ENCODE results near the gene MBLAC2.

Gene MBLAC2

DNA sequence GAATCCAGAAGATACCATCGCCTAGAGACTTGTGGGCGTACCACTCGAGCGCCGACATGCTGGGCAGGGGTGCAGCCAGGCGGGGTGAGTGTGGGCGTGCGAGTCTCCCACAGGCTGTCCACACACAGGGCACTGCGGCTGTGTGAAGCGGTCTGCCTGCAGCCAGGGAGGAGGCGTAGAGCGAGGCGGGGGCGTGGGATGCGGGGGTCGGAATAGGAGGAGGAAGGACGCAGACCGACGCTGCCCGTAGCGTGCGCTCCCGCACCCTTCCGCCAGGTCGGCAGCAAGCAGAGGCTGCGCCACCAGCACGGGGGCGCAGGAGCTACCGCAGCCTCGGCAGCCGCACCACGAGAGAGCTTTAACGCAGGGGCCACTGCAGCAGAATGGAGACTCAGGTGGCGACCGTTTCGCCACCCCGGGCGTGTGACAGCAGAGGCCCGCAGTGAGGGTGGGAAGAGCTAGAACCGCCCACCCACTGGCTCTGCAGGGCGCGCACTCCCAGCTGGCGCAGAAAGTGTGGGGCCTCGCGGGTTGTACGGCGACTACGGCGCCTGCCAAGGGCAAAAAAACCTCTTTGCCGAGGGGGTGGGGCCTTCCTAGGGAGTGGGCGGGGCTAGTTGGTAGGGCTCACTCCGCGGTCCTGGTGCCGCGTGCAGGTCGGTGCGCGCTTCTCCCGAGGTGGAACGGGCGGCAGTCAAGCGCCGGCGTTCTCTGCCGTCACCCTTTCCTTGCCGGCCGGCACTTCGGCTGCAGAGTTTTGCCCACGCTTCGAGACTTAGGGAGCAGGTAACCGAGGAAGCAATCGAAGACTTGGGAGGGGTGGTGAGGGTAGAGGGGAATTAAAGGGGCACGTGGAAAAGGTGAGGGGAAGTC, at the start of gene MBLAC2, which contains the start of gene POLR3G:
MBLAC2 (minus strand) TSS at position 537 of the 873 bp plus-strand sequence; CDS start at position 58, 479 bp downstream.
POLR3G (plus strand) TSS at position 630 of the 873 bp plus-strand sequence. CDS start 10,704 bp downstream, outside the sequence.
- DNase-seq, result peak; percentile 96

DNA sequence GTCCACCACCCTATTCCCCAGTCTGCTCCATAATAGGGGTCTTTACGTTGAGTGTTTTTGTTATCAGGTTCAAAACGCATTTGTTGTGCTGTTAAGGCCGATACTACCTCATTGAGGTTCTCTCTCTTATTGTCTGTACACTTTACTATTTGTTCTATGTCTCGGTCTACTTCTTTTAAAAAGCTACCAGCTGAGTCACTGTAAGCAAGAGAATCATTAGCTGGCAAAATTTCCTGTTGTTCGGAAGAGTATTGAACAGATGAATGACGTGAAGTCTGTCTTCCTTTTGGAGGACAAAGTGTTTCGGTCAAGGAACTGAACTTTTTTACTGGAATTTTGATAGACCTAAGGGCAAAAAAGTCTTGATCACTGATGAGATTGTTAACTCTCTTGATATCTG, 44.5 kb upstream of the MBLAC2 start:
- no peak for DNase-seq

DNA sequence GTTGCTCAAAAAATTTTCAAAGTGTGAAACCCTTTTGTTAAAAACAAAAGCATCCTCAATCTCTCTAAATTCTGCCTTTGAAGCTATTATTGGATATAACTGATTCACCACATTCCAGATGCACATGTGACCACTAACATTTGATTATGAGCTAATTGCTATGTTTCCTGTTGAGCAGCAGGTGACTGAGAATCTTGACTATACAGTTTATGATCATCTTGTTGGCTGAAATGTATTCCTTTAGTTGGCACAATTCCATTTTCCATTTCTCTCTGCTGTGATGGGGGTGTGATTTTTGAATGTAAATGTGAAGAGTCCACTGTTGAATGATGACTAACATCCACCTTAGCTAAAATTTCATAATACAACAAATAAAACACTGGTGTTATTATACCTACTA, 44.1 kb upstream of the MBLAC2 start:
- no peak for DNase-seq

- DNase-seq, result no peak
Measured at GRCh38 chr5:90514520-90514919, 39.9 kb upstream of the MBLAC2 start.

DNA sequence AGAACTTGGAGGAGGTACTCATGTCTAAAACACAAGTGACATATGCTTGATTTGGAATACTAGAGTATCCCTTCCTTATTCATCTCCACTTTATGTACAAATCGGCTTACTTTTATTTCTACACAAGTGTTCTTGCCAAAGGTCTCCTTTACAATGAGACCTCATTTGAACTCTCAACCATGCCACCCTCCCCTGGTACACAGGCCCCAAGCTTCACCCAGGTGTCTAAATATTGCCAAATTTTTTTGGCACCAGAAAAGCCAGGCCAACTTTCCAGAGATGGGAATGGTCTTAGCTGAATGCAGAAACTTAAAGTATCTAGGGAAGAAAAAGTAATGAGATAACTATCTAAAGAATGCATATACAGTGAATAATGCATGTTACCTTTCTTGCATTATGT, 35.9 kb upstream of the MBLAC2 start:
- DNase-seq, result no peak

DNA sequence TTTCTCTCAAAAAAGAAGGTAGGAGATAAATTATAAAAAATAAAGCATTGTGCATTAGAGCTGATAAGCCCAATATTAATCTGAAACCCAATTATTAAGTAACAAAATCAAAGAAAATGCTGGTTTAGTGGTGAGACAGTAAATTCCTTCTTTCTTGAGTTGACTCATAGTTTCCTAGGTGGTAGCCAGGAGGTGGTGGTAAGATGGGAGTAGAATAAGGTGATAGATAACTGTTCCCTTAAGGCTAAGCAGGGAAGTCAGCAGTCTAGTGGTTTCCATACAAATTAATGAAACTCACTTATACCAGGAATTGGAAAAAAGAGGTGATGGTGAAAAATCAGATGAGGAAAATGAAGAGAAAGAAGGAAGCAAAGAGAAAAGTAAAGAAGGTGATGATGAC, 31.6 kb upstream of the MBLAC2 start:
- DNase-seq, result no peak

- no peak for DNase-seq
Measured at GRCh38 chr5:90504743-90505142, 30.2 kb upstream of the MBLAC2 start.

DNA sequence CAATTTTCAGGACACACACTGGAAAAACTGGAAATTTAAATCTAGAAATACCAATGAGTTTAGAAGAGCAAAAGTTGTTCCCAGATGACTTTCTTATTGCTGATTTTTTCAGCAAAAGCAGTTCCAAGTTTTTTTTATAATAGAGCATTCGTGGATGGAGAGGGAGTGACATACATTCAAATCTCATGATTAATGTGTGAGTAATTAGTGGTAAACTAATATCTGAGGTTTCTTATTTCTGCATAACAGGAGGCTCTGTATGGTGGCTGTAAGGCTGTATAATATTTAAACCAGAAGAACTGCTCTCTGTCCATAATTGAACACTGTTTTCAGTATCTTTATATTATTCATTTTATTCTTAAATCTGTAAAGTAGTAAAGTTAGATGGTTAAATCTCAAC, 29.0 kb upstream of the MBLAC2 start:
- no peak for DNase-seq

- DNase-seq, result no peak
Measured at GRCh38 chr5:90495146-90495545, 20.6 kb upstream of the MBLAC2 start.

DNA sequence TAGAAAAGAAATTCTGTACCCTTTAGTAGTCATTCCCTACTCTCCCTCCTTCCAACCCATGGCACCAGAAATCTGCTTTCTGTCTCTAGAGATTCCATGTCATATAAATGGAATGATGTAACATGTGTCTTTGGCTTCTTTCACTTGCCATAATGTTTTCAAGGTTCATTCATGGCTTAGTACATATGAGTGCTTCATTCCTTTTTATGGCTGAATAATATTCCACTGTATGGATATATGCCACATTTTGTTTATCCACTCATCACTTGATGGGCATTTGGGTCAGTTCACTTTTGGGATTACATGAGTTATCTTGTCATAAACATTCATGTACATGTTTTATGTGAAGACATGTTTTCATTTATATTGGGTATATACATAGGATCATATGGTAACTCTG, 19.5 kb upstream of the MBLAC2 start:
- DNase-seq, result no peak

DNA sequence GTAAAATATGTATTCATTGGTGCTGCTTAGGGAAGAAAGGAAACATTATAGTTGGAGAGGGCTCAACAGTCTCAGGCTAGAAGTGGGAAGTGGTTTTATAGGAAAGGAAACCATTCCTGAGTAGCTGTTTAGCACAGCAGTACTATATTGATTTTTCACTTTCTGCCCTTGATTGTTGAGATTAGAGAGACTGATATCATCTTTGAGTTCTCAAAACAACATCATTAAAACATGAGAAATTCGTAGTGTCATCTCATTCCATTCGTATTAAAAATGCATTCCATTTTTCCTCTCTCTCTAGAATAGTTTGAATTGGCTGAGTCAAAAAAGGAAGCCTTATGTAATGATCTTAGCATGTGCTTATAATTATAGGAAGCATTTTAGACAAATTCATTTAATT, 14.2 kb upstream of the MBLAC2 start:
- DNase-seq, result no peak

GRCh38 chr5:90484540-90484939, 10.0 kb upstream of the MBLAC2 start:
- DNase-seq, result no peak

DNA sequence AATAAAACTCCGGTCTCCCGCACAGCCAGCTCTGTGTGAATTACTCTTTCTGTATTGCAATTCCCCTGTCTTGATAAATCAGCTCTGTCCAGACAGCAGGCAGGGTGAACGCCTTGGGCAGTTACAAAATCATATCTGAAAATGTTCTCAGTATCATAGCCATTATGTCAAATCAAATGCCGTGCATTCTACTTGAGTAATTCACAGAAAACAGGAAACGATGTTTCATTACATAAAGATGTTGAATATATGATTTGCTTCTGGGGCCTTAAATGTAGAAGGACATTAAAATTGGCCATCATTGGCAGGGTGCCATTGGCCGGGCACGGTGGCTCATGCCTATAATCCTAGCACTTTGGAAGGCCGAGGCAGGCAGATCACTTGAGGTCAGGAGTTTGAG, 8.6 kb upstream of the MBLAC2 start:
- DNase-seq, result no peak

DNA sequence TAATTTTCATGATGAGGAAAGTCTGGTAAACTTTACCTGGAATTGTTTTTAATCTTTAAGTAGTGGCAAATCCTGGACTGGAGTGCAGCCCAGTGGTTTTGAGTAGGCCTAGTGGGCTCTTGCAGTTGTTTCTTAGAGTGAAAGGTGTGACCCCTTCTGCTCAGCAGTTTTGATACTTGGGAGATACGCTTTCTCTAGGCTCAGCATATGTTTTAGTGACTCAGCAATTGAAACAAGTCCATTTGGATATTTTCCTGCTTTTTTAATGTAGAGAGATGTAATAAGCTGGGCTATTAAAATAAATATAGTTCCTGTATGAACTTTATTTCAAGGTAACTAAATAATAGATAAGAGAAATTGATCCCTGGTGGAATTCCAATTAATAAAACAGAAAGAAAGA, 6.1 kb upstream of the MBLAC2 start:
- no peak for DNase-seq

GRCh38 chr5:90479611-90480385, 5.2 kb upstream of the MBLAC2 start:
- no peak for DNase-seq

DNA sequence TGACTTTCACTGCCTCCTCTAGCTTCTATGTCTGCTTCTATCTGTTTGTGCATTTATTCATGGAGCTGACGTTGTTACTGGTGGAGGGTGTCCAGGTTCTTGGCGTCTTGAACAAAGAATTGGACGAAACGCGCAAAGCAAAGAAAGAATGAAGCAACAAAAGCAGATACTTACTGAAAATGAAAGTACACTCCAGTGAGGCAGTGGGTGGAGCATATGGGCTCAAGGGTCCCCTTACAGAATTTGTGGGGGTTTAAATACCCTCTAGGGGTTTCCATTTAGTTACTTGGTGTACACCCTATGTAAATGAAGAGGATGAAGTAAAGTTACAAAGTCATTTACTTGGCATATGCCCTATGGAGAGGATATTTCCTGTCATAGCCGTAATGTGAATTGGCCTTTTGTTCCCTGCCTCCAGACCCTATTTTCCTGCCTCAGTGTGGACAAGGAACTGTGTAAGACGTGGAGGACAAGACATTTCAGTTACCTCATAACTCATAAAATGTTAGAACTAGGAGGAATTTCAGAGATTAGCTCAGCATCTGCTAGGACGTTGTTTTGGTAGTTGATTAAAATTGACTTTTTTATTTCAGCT, 3.1 kb upstream of the MBLAC2 start:
- no peak for DNase-seq

DNA sequence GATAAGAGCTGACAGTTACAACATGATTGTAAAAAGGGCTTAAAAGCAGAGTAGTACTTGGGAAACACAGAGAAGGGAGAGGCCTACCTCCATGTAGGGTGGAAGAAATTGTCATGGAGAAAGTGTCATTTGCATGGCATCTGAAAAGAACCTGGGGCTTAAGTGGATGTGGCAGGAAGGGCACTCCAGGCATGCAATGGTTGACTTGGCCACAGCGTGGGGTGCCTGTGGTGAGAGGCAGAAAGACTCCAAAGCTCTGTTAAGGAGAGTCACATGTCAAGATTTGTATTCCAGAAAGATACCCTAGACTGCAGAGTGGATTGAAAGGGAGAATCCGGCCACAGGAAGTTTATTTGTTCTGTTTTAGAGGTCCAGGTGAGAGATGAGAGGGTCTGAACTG, 2.5 kb upstream of the MBLAC2 start:
- DNase-seq, result no peak

- peak; percentile 4 for DNase-seq
Measured at GRCh38 chr5:90476391-90476790, 1.8 kb upstream of the MBLAC2 start.

DNA sequence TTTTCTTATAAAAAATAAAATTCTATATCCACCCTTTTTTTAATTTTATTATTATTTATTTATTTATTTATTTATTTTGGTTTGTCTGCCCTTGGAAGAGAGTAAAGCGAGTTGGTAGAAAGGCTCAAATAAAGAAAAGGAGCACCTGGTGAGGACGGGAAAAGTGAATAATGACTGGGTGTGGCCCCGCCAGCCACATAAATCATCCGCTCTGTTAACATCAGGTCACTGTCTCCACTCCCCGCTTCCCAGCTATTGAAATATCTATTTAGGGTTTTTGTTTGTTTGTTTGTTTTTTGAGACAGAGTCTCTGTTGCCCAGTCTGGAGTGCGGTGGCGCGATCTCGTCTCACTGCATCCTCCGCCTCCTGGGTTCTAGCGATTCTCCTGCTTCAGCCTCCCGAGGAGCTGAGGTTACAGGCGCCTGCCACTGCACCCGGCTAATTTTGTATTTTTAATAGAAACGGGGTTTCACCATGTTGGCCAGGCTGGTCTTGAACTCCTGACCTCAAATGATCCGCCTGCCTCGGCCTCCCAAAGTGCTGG, 937 bp upstream of the MBLAC2 start:
- DNase-seq, result no peak

GRCh38 chr5:90473396-90474234, 956 bp downstream of the MBLAC2 start:
- peak; percentile 41 for DNase-seq

DNA sequence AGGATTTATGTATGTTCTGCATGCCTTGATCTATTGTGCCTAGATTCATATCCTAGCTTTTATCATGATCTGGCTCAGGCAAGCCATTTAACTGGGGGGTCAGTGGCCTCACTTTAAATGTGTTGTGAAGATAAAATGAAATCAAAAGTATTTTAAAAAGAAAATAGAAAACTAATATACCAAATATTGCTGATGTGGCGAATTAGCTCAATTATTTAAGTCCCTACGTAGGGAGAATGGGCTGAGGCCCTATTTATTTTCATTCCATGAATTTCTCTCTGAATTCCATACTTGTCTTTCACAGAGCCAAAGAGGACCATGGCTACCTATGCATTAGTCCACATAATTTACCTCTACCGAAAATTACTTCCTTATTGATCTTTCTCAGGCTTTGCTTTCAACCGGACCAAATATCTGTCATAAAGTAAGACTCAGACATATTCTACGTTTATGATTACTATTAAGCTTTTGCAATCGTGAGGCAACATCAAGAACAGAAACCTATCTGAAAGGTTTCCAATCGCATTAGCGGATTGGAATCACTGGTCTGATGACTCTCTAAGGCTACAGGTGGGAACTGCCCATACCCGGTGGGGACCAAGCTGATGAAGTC, 1.7 kb downstream of the MBLAC2 start:
- no peak for DNase-seq

GRCh38 chr5:90461288-90461687, 13.3 kb downstream of the MBLAC2 start:
- no peak for DNase-seq

All from activated CD4-positive, alpha-beta T cell treated with anti-CD3 and anti-CD28 coated beads, Interleukin-10, Interleukin-2, amounts not matched to agents 100 ng/mL and 50 ng/mL, durations not matched to agents 16 hours and 8 hours (primary cell).